Esophagus muscularis mucosa (tissue), 3 donors: ENCODE measurements around the gene PRDX6.

Source experiments
- POLR2A ChIP-seq: fragments of 450-650 bp; IDR thresholded peaks from one replicate; pipeline ENCODE4 v1.6.1; 2017; ENCODE audit warnings: antibody characterized with exemption, moderate library complexity, mild to moderate bottlenecking, low read depth
- POLR2AphosphoS5 ChIP-seq, 2 donors: sonication (generic); formaldehyde crosslinking; IDR thresholded peaks; one replicate each; pipeline ENCODE4 v1.6.1; 2017; ENCODE audit warnings: antibody characterized with exemption in 2 of 2
- TF ChIP-seq, protein P1 (sequence below), 3 experiments: fragments of 200-600 bp in 2 of 3; fragments of 450-650 bp in 1 of 3; sonication (generic) in 2 of 3; IDR thresholded peaks; one replicate each; pipeline ENCODE4 v1.5.1; 2017 to 2019; ENCODE audit warnings: antibody characterized with exemption in 3 of 3, mild to moderate bottlenecking in 2 of 3, moderate library complexity in 1 of 3

DNA sequence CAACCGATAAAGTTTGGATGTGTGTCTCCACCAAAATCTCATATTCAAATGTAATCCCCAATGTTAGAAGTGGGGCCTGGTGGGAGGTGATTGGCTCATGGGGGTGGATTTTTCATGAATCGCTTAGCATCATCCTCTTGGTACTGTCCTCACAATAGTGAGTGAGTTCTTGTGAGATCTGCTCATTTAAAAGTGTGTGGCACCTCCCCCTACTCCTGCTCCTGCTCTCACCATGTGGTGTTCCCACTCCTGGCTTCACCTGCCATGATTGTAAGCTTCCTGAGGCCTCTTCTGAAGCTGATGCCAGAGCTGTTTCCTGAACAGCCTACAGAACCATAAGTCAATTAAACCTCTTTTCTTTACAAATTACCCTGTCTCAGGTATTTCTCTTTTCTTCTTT lies 28.2 kb upstream of the PRDX6 start:
- TF ChIP-seq POLR2A (no peak), POLR2AphosphoS5 (IDR thresholded peaks at IDR 0.05) (no peak)
- TF ChIP-seq, protein P1, sequence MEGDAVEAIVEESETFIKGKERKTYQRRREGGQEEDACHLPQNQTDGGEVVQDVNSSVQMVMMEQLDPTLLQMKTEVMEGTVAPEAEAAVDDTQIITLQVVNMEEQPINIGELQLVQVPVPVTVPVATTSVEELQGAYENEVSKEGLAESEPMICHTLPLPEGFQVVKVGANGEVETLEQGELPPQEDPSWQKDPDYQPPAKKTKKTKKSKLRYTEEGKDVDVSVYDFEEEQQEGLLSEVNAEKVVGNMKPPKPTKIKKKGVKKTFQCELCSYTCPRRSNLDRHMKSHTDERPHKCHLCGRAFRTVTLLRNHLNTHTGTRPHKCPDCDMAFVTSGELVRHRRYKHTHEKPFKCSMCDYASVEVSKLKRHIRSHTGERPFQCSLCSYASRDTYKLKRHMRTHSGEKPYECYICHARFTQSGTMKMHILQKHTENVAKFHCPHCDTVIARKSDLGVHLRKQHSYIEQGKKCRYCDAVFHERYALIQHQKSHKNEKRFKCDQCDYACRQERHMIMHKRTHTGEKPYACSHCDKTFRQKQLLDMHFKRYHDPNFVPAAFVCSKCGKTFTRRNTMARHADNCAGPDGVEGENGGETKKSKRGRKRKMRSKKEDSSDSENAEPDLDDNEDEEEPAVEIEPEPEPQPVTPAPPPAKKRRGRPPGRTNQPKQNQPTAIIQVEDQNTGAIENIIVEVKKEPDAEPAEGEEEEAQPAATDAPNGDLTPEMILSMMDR (IDR thresholded peaks at IDR 0.05): no peak
